Measurements from ENCODE around the gene CNOT8.

GRCh38 chr5:154899151-154899816 lies 40.9 kb downstream of the CNOT8 start:
- TF ChIP-seq CTCF (IDR thresholded peaks at IDR 0.05) (no peak), POLR2AphosphoS5 (IDR thresholded peaks at IDR 0.05; ENCODE audit: low read depth, low read length) (no peak), TCF7L2 (IDR thresholded peaks at IDR 0.05; ENCODE audit: low read depth, low read length) (no peak), REST (IDR thresholded peaks at IDR 0.05; ENCODE audit: insufficient read depth in 1 of 2, low read depth in 2 of 2, low read length in 1 of 2) (no peak)

Measured in Panc1 (cell line).